Dermis microvascular lymphatic vessel endothelial cell (primary cell): ENCODE results near the gene SKOR2. TPM values are rescaled to one million over a fixed set of nuclear protein-coding genes. Genes with fewer than 3 reads are reported as not detected.
"Not testable (repeated sequence)": the region's sequence is repeated elsewhere in the genome, so short reads cannot be mapped to it uniquely, and the experiment has no call there.

Source experiments
- DNase-seq, 2 donors: peaks; one replicate each; pipeline versions ENCODE4 v3.0.0 to v3.0.0-alpha.2; 2010; ENCODE audit warnings: low read depth in 2 of 2
- total RNA-seq: library from RNA; depleted of rRNA; stranded (reverse); fragments of >200 nt; gene quantifications from 2 replicates; pipeline ENCODE4 v1.2.1, GENCODE V29; 2014

The SKOR2 gene
- total RNA-seq, 1 donor from 2014 or later: not detected

GRCh38 chr18:47191961-47192360 is 59.5 kb downstream of the SKOR2 start:
- DNase-seq: peak in 1 of 2 donors; percentile 69

DNA sequence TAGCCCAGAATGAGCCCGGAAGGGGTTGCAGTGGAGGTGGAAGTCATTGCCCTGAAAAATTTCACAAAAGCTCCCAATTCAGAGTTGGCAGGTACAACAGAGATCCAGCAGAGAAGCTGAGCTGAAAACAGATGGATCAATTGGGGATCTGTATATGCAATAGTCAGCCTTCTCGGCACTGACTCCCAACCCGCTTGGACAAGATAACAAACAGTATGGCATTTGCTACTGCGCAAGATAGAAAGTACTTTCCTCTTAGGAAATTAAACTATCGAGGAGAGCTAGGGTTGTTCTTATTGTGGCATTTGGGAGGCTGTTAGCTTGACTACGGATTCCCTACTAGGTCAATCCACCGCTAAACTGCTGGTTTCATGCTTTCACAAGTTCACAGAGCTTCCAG is 63.7 kb downstream of the SKOR2 start:
- no peak for DNase-seq

DNA sequence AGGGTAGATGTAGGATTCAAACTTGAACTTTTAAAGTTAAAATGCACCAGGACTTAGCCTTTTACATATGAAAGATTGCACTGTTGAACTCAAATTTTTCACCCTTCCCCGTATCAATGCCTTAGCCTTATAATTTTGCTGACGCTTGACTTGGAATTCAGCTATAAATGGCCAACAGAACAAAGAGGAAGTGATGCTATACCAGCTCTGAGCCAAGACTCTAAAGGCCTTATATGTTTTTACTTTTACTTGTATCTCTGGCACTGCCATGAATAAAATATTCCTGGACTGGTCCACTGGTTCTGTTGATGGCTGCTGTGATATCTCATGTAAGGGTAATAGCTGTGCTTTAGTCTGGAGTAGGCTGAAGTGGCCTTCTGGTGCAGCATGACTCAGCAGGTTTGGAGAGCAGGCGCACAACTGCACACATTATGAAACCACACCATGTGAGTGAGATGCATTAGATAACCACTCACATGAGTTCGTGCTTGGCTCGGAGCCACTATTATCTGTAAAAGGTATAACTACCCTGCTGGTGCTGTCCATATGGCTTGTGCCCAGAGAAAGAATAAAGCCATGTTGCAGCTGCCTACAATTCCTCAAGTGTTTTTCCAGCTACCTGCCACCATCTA is 66.9 kb downstream of the SKOR2 start:
- DNase-seq: peak; percentile 89

- not testable (repeated sequence) for DNase-seq
Measured at GRCh38 chr18:47182156-47182555, 69.3 kb downstream of the SKOR2 start.

GRCh38 chr18:47180765-47181164 is 70.7 kb downstream of the SKOR2 start:
- no peak for DNase-seq

- no peak for DNase-seq
Measured at GRCh38 chr18:47179520-47179919, 71.9 kb downstream of the SKOR2 start.

GRCh38 chr18:47175898-47176575 is 75.4 kb downstream of the SKOR2 start, which contains the start of gene IER3IP1:
IER3IP1 (minus strand) TSS chr18:47176364; CDS start chr18:47176277, 87 bp downstream.
- DNase-seq: peak; percentile 81 to 90

DNA sequence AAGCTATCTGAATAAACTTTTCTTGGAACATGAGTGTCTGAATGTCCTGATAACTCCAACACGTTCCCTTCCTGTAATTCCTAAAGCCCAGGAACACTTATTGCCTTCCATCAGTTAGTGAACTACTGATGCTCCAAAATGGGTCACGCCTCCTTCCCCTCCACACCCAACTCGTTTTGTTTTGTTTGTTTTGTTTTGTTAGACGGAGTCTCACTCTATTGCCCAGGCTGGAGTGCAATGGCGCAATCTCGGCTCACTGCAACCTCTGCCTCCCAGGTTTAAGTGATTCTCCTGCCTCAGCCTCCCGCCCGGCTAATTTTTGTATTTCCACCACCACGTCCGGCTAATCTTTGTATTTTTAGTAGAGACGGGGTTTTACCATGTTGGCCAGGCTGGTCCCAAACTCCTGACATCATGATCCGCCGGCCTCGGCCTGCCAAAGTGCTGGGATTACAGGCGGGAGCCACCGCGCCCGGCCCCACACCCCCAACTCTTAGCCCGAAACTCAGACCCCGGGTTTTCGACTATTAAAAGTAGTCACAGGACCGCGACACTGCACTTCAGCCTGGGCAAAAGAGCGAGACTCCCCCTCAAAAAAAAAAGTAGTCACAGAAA is 76.1 kb downstream of the SKOR2 start:
- peak in 1 of 2 donors; percentile 34 for DNase-seq

DNA sequence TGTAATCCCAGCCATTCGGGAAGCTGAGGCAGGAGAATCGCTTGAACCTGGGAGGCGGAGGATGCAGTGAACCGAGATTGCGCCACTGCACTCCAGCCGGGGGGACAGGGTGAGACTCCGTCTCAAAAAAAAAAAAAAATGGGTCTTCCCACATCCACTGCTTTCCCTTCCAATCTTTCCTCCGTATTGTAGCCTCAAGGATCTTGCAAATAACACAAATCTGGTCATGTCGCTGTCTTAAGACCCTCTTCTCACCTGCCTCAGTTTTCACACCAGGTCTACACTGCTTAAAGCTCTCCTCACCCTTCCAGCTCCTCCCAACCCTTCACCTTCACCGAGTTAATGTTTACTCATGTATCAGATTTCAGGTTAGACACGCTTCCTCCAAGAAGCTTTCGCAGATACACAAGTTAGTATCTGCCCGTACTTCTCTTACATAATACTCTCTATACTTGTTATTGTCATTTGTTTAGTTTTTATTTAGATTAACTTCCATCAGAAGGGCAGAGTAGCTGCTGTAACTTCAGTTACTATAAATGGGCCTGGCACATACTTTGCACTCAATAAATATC is 76.8 kb downstream of the SKOR2 start:
- DNase-seq: no peak

DNA sequence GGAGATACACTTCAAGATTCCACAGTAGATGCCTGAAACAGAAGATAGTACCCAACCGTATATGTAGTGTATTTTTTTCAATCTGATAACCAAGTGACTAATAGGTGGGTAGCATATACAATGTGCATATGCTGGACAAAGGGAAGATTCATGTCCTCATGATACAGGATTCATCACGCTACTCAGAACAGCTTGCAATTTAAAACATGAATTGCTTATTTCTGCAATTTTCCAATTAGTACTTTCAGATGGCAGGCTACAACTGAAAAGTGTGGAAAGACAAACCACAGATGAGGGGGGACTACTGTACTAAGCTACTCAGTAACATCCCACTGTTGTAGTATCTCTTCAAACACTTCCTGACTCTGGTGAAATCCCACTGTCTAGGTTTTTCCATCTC is 79.0 kb downstream of the SKOR2 start:
- no peak for DNase-seq

GRCh38 chr18:47168913-47169312 is 82.5 kb downstream of the SKOR2 start:
- no peak for DNase-seq

GRCh38 chr18:47168509-47168908 is 83.0 kb downstream of the SKOR2 start:
- no peak for DNase-seq

- DNase-seq: no peak
Measured at GRCh38 chr18:47166294-47166693, 85.2 kb downstream of the SKOR2 start.

GRCh38 chr18:47163241-47163640 is 88.2 kb downstream of the SKOR2 start:
- DNase-seq: no peak

- DNase-seq: no peak
Measured at GRCh38 chr18:47160256-47160655, 91.2 kb downstream of the SKOR2 start.

DNA sequence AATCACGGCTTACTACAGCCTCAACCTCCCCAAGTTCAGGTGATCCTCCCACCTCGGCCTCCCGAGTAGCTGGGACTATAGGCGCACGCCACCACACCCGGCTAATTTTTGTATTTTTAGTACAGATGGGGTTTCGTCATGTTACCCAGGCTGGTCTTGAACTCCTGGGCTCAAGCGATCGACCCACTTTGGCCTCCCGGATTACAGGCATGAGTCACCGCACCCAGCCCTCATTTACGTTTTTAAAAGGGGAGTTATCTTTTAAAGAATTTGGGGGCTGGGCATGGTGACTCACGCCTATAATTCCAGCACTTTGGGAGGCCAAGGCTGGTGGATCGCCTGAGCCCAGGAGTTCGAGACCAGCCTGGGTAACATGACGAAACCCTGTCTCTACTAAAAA is 93.1 kb downstream of the SKOR2 start:
- DNase-seq: not testable (repeated sequence)

Other genes with a start within 250 kb of the SKOR2 start
- not detected in 2 replicates for gene ELOA2, start 216.0 kb downstream of the SKOR2 start, total RNA-seq
- gene HDHD2, start 101.2 kb downstream of the SKOR2 start, total RNA-seq: 11.6 and 12.9 TPM in 2 replicates
- gene IER3IP1, start 75.3 kb downstream of the SKOR2 start, total RNA-seq: 26.9 and 47.5 TPM in 2 replicates